ENCODE results near the gene GPC3.
A peak's percentile ranks its signal among the peaks of the same experiment; 100 is the strongest.

Gene GPC3

GRCh38 chrX:133929836-133930464 is 55.4 kb downstream of the GPC3 start:
- Mint-ChIP-seq H3K4me3 (no peak overlapping the region), H3K9me3 (no peaks in the 10 kb centered on the region), H3K4me1 (no peaks in the 10 kb centered on the region), H3K27me3 (no peaks in the 10 kb centered on the region), H3K27ac (no peak overlapping the region)
- no peak for DNase-seq
- ATAC-seq: no peak

- no peaks in the 10 kb centered on the region for H3K27me3 Mint-ChIP-seq
- DNase-seq: no peak
- peaks cover under 1% of the 10 kb centered on the region for H3K4me1 Mint-ChIP-seq
- H3K9me3 Mint-ChIP-seq: no peaks in the 10 kb centered on the region
- H3K27ac Mint-ChIP-seq: no peak overlapping the region
- no peak overlapping the region for H3K4me3 Mint-ChIP-seq
- ATAC-seq: no peak
Observed at GRCh38 chrX:133928365-133928764, 57.0 kb downstream of the GPC3 start.

- H3K4me1 Mint-ChIP-seq: peaks cover 10% of the 10 kb centered on the region
- no peak overlapping the region for H3K27ac Mint-ChIP-seq
- H3K9me3 Mint-ChIP-seq: no peaks in the 10 kb centered on the region
- no peak overlapping the region for H3K4me3 Mint-ChIP-seq
- no peak for DNase-seq
- no peak for ATAC-seq
- no peaks in the 10 kb centered on the region for H3K27me3 Mint-ChIP-seq
Observed at GRCh38 chrX:133926809-133927208, 58.6 kb downstream of the GPC3 start.

GRCh38 chrX:133926099-133926498 is 59.3 kb downstream of the GPC3 start:
- no peak overlapping the region for H3K4me3 Mint-ChIP-seq
- no peak for DNase-seq
- H3K27me3 Mint-ChIP-seq: no peaks in the 10 kb centered on the region
- H3K27ac Mint-ChIP-seq: no peak overlapping the region
- H3K9me3 Mint-ChIP-seq: no peaks in the 10 kb centered on the region
- H3K4me1 Mint-ChIP-seq: peaks cover 10% of the 10 kb centered on the region
- no peak for ATAC-seq

GRCh38 chrX:133924548-133924947 is 60.8 kb downstream of the GPC3 start:
- no peak overlapping the region for H3K27ac Mint-ChIP-seq
- no peak overlapping the region for H3K4me3 Mint-ChIP-seq
- H3K9me3 Mint-ChIP-seq: no peaks in the 10 kb centered on the region
- peaks cover 10% of the 10 kb centered on the region for H3K4me1 Mint-ChIP-seq
- no peaks in the 10 kb centered on the region for H3K27me3 Mint-ChIP-seq
- ATAC-seq (no peak), DNase-seq (no peak)

- Mint-ChIP-seq H3K27ac (no peak overlapping the region), H3K4me1 (peaks cover 10% of the 10 kb centered on the region), H3K9me3 (no peaks in the 10 kb centered on the region), H3K27me3 (no peaks in the 10 kb centered on the region), H3K4me3 (no peak overlapping the region)
- DNase-seq (no peak), ATAC-seq (no peak)
Observed at GRCh38 chrX:133923548-133923947, 61.8 kb downstream of the GPC3 start.

DNA sequence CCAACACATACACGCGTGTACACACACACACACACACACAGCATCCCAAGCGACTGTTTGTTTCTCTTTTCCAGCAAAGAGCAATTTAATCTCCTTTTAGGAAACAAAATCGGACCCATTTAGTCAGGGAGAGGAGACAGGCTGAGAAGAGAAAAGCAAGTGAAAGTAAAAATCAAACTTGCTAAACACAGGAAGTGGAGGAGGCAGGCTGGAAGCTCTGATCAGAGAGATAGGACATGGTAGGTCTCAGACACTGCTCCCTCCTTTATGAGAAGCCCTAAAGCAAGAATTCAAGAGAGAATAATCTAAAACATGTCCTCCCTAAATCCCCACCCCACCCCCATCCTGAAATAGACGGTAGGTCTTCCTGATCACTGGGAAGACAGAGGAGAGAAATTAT is 62.3 kb downstream of the GPC3 start:
- Mint-ChIP-seq H3K27me3 (no peaks in the 10 kb centered on the region), H3K9me3 (no peaks in the 10 kb centered on the region), H3K27ac (peak overlapping the region; percentile 95), H3K4me3 (peak overlapping the region; percentile 57 to 69), H3K4me1 (peaks cover 10% of the 10 kb centered on the region)
- ATAC-seq (peak; percentile 77), DNase-seq (no peak)

- Mint-ChIP-seq H3K9me3 (no peaks in the 10 kb centered on the region), H3K27ac (peak overlapping the region; percentile 95), H3K4me1 (peaks cover 10% of the 10 kb centered on the region), H3K4me3 (peak overlapping the region; percentile 57 to 69), H3K27me3 (no peaks in the 10 kb centered on the region)
- DNase-seq: no peak
- ATAC-seq: peak; percentile 35
Observed at GRCh38 chrX:133922390-133922771, 63.0 kb downstream of the GPC3 start.

- ATAC-seq: no peak
- Mint-ChIP-seq H3K27me3 (no peaks in the 10 kb centered on the region), H3K4me1 (peaks cover 10% of the 10 kb centered on the region), H3K27ac (no peak overlapping the region), H3K9me3 (no peaks in the 10 kb centered on the region), H3K4me3 (no peak overlapping the region)
- peak; percentile 12 to 32 for DNase-seq
Observed at GRCh38 chrX:133921764-133922389, 63.5 kb downstream of the GPC3 start.

DNA sequence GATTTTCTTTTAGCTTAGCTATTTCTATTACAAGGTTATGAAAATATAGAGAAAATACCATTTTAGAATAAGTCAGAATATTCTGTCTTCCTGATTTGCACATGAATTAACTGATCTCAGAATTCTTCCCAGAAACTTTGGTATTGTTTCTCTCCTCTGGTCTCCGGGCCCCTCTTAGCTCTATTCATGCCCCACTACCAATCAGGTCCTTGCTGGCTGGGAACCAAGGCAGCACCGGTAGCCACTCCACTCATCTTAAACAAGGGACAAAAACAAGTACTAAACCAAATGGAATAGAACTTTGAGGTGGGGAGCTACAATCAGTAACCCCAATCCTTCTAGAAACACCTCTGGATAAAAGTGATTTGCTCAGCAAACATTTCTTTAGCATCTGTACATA is 64.3 kb downstream of the GPC3 start:
- Mint-ChIP-seq H3K27me3 (no peaks in the 10 kb centered on the region), H3K9me3 (no peaks in the 10 kb centered on the region), H3K4me1 (peaks cover 10% of the 10 kb centered on the region), H3K27ac (no peak overlapping the region), H3K4me3 (no peak overlapping the region)
- ATAC-seq (no peak), DNase-seq (no peak)

- no peak overlapping the region for H3K27ac Mint-ChIP-seq
- no peaks in the 10 kb centered on the region for H3K27me3 Mint-ChIP-seq
- ATAC-seq: no peak
- no peak overlapping the region for H3K4me3 Mint-ChIP-seq
- H3K9me3 Mint-ChIP-seq: no peaks in the 10 kb centered on the region
- H3K4me1 Mint-ChIP-seq: peaks cover 9% of the 10 kb centered on the region
- no peak for DNase-seq
Observed at GRCh38 chrX:133918361-133918771, 67.0 kb downstream of the GPC3 start.

GRCh38 chrX:133916984-133917722 is 68.2 kb downstream of the GPC3 start:
- H3K4me3 Mint-ChIP-seq: no peak overlapping the region
- no peaks in the 10 kb centered on the region for H3K27me3 Mint-ChIP-seq
- H3K9me3 Mint-ChIP-seq: no peaks in the 10 kb centered on the region
- H3K4me1 Mint-ChIP-seq: no peaks in the 10 kb centered on the region
- H3K27ac Mint-ChIP-seq: no peak overlapping the region
- ATAC-seq (no peak), DNase-seq (no peak)

DNA sequence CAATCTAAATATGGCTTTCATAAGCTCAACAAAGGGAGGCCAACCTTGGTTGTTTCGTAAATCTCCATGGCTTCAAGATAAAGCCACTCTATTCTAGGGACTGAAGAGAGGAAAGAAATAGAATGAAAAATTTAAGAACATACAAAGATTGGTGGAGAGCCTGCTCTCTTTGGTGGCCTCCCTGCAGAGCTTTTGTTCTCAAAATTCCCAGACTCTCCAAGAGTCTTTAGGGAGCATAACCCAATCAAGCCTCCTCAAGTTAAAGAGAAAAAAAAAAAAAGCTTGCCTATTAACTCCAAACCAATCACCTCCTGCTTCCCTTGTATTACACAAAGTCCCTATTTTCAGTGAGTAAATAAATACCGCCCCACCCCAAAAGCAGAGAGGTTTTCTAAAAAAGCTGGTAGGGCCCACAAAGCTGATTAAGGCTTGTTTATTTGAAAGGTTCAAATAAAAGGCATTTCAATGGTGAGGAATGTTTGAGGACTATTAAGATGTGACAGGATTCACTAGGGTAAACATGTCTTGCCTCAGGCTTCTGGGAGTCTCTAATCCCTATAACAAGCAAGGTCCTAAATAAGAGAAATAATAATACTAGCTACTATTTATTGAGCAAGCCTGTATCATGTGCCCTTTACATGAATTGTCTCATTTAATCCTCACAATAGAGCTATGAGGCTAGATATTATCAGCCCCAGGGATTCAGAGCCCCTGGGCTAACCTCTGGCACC is 71.6 kb downstream of the GPC3 start:
- ATAC-seq: no peak
- no peak overlapping the region for H3K27ac Mint-ChIP-seq
- no peak for DNase-seq
- H3K4me1 Mint-ChIP-seq: no peaks in the 10 kb centered on the region
- no peaks in the 10 kb centered on the region for H3K9me3 Mint-ChIP-seq
- no peaks in the 10 kb centered on the region for H3K27me3 Mint-ChIP-seq
- no peak overlapping the region for H3K4me3 Mint-ChIP-seq

DNA sequence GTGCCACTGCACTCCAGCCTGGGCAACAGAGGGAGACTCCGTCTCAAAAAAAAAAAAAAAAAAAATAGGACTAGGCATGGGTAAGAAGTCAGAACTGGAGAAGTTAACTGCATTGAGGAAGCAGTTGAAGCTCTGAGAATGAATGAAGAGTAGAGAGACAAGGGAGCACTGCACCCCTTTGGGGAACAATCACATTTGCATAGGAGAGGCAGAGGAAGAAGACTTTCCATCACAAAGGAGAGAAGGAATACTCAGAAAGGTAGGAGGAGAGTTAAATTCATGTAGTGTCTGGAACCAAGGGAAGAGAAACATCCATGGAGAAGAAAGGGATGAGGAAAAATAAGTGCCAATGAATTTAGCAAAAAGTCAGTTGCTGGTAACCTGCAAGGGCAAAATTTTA is 72.4 kb downstream of the GPC3 start:
- DNase-seq (no peak), ATAC-seq (no peak)
- H3K27ac Mint-ChIP-seq: no peak overlapping the region
- H3K4me1 Mint-ChIP-seq: no peaks in the 10 kb centered on the region
- no peaks in the 10 kb centered on the region for H3K9me3 Mint-ChIP-seq
- no peaks in the 10 kb centered on the region for H3K27me3 Mint-ChIP-seq
- no peak overlapping the region for H3K4me3 Mint-ChIP-seq

DNA sequence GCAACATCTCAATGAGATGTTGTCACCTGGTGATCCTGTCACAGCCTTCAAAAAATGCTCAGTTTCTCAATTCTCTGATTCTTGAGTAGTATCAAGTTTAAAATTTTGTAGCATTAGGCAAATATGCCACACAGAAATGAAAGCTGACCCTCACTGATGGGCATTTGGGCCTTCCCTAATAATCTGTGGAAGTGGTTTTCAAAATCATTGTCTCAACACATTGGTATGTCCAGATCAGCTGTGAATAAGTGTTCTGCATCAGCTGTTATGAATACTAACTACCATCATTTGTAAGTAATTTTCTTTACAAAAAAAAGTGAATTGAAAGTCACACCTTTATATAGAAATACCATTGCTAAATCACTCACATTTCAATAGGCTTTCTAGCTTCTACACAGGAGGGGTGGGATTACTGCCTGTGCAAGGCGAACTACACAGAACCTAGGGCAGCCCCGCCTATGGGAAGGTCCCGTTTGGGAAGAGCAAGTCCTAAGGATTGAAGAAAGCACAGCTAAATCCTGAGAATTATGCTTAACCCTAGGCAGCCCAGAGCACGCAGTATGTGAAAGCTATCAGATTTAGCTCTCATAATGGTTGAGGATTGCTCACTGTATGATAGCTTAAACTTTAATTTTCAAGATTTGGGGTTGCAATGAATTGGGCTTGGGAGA is 73.4 kb downstream of the GPC3 start:
- H3K27me3 Mint-ChIP-seq: no peaks in the 10 kb centered on the region
- H3K4me3 Mint-ChIP-seq: no peak overlapping the region
- H3K27ac Mint-ChIP-seq: no peak overlapping the region
- no peaks in the 10 kb centered on the region for H3K9me3 Mint-ChIP-seq
- DNase-seq (no peak), ATAC-seq (no peak)
- no peaks in the 10 kb centered on the region for H3K4me1 Mint-ChIP-seq

All from stimulated activated naive CD8-positive, alpha-beta T cell treated with anti-CD3 and anti-CD28 coated beads, Interleukin-15, amount 100 ng/mL, for 72 hours (primary cell).